GM18505 (cell line): ENCODE data around the gene SAT1.
"Not testable (repeated sequence)": the region's sequence is repeated elsewhere in the genome, so short reads cannot be mapped to it uniquely, and the experiment has no call there.

Source experiments
- ATAC-seq: cut with Tn5 transposase; IDR thresholded peaks from one replicate; pipeline ENCODE4 v1.9.1; 2021; ENCODE audit not compliant: unreplicated experiment
- POLR2A ChIP-seq: IDR thresholded peaks from 4 replicates; pipeline ENCODE4 v1.6.1; 2011; ENCODE audit warnings: borderline replicate concordance; ENCODE audit not compliant: insufficient read depth, insufficient read length; ENCODE audit errors: extremely low read depth

Gene SAT1

DNA sequence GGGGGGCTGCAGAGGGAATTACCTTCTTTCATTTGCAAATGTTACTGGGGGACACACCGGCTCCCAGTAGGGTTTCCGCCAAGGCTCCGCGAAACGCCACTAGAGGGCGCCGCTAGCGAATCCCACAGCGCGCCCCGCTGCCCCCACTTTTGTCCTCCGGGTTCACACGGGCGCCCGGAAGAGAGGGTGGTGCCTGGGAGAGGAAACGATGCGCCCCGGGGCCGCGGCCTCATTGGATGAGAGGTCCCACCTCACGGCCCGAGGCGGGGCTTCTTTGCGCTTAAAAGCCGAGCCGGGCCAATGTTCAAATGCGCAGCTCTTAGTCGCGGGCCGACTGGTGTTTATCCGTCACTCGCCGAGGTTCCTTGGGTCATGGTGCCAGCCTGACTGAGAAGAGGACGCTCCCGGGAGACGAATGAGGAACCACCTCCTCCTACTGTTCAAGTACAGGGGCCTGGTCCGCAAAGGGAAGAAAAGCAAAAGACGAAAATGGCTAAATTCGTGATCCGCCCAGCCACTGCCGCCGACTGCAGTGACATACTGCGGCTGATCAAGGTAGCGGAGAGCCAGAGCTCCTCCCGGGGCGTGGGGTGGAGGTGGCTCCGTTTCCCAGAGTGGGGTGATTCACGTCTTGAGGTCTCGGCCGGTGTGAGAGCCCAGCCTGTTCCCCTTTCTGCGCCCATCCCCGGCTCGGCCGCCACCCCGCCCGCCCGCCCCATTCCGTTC lies at the start of gene SAT1:
Gene SAT1 (plus strand): TSS at position 311 of the 726 bp plus-strand sequence. CDS start 179 bp downstream, at position 490.
- peak; percentile 99 for TF ChIP-seq POLR2A
- peak; percentile 85 for ATAC-seq

DNA sequence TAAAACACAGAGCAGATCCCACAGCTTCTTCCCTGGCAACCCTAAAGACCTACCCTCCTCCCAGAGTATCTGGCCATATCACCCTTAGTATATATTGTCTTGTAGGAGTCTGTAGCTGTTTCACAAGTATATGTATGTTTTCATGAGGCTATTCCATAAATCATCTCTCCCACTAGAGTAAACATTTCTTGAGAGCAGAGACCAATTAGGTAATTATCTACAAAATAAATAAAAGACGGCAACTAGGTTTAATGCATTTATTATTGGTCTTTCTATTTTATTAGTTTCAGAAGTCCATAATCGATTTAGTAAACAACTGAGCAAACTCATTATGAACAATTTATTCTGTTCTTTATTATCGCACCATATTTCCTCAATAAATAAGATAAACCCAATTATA lies 46.9 kb upstream of the SAT1 start:
- TF ChIP-seq POLR2A = no peak
- no peak for ATAC-seq

DNA sequence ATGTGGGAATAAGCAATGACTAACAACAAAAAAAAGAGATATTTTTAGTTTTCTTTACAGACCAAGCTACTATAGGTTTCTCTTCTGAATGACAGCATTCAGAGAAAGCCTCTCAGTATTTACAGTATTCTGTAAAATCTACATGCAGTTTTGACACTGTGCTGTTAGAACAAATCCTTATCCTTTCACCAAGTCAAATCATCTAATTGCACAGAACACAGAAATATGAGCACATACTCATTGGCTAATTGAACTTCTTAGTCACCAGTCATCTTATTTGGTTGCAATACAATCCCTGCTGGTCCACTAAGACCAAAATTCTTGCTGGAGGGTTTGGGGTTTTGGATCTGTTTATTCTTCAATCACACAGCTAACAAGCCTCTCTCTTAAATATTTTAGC lies 45.6 kb upstream of the SAT1 start:
- ATAC-seq = no peak
- no peak for TF ChIP-seq POLR2A

- ATAC-seq = no peak
- TF ChIP-seq POLR2A = no peak
These were observed 40.7 kb upstream of the SAT1 start for GRCh38 chrX:23742174-23742696.

GRCh38 chrX:23742697-23743622 lies 40.0 kb upstream of the SAT1 start, which contains the start of gene ACOT9:
Gene ACOT9, minus strand, starts transcription at chrX:23743276. Its CDS starts 132 bp downstream, at chrX:23743144.
- peak; percentile 58 for TF ChIP-seq POLR2A

DNA sequence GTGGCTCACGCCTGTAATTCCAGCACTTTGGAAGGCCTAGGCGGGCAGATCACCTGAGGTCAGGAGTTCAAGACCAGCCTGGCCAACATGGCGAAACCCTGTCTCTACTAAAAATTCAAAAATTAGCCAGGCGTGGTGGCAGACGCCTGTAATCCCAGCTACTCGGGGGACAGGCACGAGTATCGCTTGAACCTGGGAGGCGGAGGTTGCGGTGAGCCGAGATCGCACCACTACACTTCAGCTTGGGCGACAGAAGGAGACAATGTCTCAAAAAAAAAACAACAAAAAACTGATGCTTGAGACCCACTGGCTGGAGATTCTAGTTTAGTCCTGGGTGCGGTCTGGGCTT lies 39.4 kb upstream of the SAT1 start:
- not testable (repeated sequence) for ATAC-seq

More at GRCh38 chrX:23742697-23743622, 40.0 kb upstream of the SAT1 start, which contains the start of gene ACOT9:
- peak; percentile 94 for ATAC-seq

DNA sequence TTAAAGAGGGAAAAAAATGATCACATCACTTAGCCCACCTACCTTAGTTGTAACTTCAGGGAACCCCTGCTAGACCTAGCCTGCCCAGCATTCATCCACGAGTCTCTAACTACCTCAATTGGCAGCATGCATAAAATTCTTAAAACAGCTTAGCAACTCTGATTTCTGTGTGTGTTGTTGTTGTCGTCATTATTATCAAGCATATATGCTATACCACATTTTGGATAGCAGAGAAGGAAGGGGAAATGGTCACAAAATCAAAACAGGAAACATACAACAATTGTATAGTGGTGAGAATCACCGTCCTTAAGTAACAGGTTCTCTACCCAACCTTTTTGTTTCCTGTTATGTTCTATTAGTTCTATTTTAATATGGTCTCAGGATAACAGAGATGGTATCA lies 37.2 kb upstream of the SAT1 start:
- no peak for TF ChIP-seq POLR2A
- no peak for ATAC-seq

- no peak for ATAC-seq
These were observed 33.8 kb upstream of the SAT1 start for GRCh38 chrX:23749129-23749528.

DNA sequence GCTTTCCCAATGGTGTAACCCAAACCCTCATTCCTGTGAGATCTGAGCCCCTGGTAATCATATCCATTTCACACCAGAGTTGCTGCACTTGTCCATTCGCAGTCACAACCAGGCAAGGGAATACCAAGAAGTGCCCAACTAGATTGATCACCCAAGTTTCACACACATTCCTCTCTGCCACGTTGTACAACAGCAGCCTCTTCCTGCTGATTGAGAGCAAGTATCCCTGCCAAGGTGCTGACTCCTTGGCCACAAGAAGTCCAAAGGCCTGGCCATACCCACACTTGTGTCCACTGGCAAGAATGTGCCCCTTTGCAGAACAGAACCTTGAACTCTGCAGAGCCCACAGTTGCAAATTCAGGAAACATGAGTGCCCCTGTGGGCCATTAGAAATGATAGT lies 33.4 kb upstream of the SAT1 start:
- ATAC-seq = no peak
- no peak for TF ChIP-seq POLR2A

More at GRCh38 chrX:23749129-23749528, 33.8 kb upstream of the SAT1 start:
- no peak for TF ChIP-seq POLR2A

DNA sequence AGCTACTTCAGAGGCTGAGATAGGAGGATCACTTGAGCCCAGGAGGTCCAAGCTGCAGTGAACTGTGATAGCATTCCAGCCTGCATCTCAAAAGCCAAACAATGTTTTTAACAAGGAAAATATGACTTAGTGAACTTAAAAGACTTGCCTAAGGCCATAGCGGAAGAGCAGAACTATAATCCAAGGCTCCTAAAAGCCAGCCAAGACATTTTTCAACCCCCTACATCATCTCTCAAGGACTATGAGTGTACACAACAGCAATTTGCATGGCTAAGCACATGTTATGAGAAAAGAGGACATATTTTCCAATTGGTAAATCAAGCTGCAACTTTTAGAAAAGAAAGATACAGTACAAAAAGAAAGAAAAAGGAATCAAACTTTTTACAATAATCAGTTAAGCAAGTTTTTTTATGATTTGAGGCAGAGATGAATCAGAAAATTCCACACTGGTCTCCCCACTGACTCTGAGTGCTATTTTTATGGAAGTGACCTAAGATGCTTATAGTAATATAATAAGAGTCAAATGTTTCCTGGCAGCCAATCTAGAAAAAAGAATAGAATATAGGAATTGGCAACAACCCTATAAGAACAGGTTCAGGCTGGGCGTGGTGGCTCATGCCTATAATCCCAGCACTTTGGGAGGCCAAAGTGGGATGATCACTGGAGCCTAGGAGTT lies 30.1 kb upstream of the SAT1 start:
- TF ChIP-seq POLR2A = no peak
- ATAC-seq = no peak

- TF ChIP-seq POLR2A = no peak
- ATAC-seq = no peak
These were observed 28.3 kb upstream of the SAT1 start for GRCh38 chrX:23754664-23755063.

DNA sequence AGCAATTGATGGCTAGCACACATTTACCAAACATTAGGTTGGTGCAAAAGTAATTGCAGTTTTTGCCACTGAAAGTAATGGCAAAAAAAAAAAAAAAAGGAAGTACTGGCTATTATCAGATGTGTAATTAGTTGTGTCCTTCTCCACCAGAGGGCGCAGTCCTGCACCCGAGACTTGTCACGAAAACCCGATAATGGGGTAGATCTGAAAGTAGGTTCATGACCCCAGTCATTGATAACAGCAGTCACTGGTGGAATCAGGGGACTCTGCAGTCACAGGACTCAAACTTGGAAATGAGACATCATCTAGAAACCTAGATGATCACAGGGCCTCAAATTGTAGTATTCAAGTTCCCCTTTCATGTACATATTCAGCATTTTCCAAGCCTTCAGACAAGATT lies 26.8 kb upstream of the SAT1 start:
- TF ChIP-seq POLR2A = no peak
- ATAC-seq = peak; percentile 70

DNA sequence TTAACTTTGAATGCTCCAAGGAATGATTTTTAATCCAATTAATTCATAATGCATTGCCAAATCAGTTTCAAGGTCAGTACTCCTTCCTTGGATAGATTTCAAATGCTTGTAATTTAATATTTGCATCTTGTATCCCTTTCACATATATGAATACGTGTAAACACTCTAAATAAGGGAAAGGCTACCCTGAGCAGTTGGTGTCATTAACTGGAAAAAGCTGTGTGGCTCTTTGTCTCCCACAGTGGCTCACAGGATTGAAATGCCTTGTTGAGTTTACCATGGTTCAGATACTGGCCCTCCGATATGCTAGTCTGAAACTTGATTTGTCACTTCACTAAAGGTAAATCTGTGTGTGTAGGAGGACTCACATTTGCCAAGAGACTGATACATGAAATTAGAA lies 23.2 kb upstream of the SAT1 start:
- no peak for TF ChIP-seq POLR2A
- ATAC-seq = no peak
